A673 (cell line): Measurements from ENCODE around the gene MAGI3. TPM values are rescaled to one million over a fixed set of nuclear protein-coding genes. Genes with fewer than 3 reads are reported as not detected.
"Not testable (repeated sequence)": the region's sequence is repeated elsewhere in the genome, so short reads cannot be mapped to it uniquely, and the experiment has no call there.

Experiments used
- BruUV-seq: library from RNA; stranded (reverse); fragments of 400-500 nt; replicated peaks from 2 replicates; lab custom pipeline; 2021; lab: Mats Ljungman, UMichigan
- CTCF ChIA-PET: fragments of 300-600 bp; sonication (Branson Sonifier 250); formaldehyde crosslinking; loops from one replicate; lab custom pipeline; 2022; ENCODE audit warnings: antibody characterized with exemption; lab: Charles Lee
- POLR2A ChIA-PET: fragments of 300-600 bp; sonication (Branson Sonifier 250); formaldehyde crosslinking; loops from one replicate; lab custom pipeline; 2022; ENCODE audit warnings: antibody characterized with exemption; ENCODE audit not compliant: low non-redundant PET; lab: Charles Lee
- DNase-seq: peaks from one replicate; pipeline ENCODE4 v3.0.0-alpha.2; 2015; ENCODE audit warnings: low spot score
- H3K27ac ChIP-seq: fragments of 200-600 bp; sonication (generic); 2 replicates; pipeline ENCODE4 v1.5.1; 2016; ENCODE audit warnings: mixed run types, low read depth, mild to moderate bottlenecking, mixed read lengths, antibody characterized with exemption, low read length; ENCODE audit not compliant: poor library complexity, severe bottlenecking
- H3K27me3 ChIP-seq: fragments of 200-600 bp; sonication (generic); replicated peaks from 2 replicates; pipeline ENCODE4 v1.6.1; 2017; ENCODE audit warnings: mixed run types, low read depth, mild to moderate bottlenecking, mixed read lengths, antibody characterized with exemption, low read length; ENCODE audit not compliant: insufficient read depth, poor library complexity
- H3K36me3 ChIP-seq: fragments of 200-600 bp; sonication (generic); 2 replicates; pipeline ENCODE4 v1.6.1; 2016; ENCODE audit warnings: mixed run types, mild to moderate bottlenecking, mixed read lengths, antibody characterized with exemption, low read length; ENCODE audit not compliant: insufficient read depth, poor library complexity, severe bottlenecking
- H3K4me1 ChIP-seq: fragments of 200-600 bp; sonication (generic); 2 replicates; pipeline ENCODE4 v1.6.1; 2017; ENCODE audit warnings: mixed run types, mild to moderate bottlenecking, mixed read lengths, antibody characterized with exemption, low read length; ENCODE audit not compliant: insufficient read depth, poor library complexity, severe bottlenecking
- H3K4me3 ChIP-seq: fragments of 200-600 bp; sonication (generic); 2 replicates; pipeline ENCODE4 v1.5.1; 2016; ENCODE audit warnings: low read depth, mixed run types, mild to moderate bottlenecking, mixed read lengths, low read length; ENCODE audit not compliant: poor library complexity, severe bottlenecking
- H3K9me3 ChIP-seq: fragments of 200-600 bp; sonication (generic); 2 replicates; pipeline ENCODE4 v1.6.1; 2016; ENCODE audit warnings: mixed run types, low read depth, mild to moderate bottlenecking, mixed read lengths, antibody characterized with exemption, low read length; ENCODE audit not compliant: poor library complexity, severe bottlenecking
- EZH2 ChIP-seq: fragments of 200-600 bp; sonication (generic); IDR thresholded peaks from 2 replicates; pipeline ENCODE4 v1.6.1; 2017; ENCODE audit warnings: borderline replicate concordance, low read depth, mild to moderate bottlenecking, mixed read lengths, antibody characterized with exemption, low read length; ENCODE audit not compliant: poor library complexity, severe bottlenecking
- intact Hi-C: fragments of 100-400 bp; cut with micrococcal nuclease; formaldehyde crosslinking; loops from one replicate; pipeline ENCODE4 v1.10.0; 2022; ENCODE audit not compliant: unreplicated experiment
- total RNA-seq: library from RNA; stranded (reverse); gene quantifications from 2 replicates; pipeline ENCODE4 v1.2.3, GENCODE V29; 2021
- TF ChIP-seq, protein P1 (sequence below): fragments of 300-800, 200-600 bp; sonication (generic); conservative IDR thresholded peaks from 2 replicates; pipeline ENCODE4 v1.5.1; 2017; ENCODE audit warnings: low read depth, mild to moderate bottlenecking, antibody characterized with exemption, low read length, moderate library complexity, mixed read lengths

Gene MAGI3
- total RNA-seq, 1 experiment from 2014 or later = 5.1 TPM

DNA sequence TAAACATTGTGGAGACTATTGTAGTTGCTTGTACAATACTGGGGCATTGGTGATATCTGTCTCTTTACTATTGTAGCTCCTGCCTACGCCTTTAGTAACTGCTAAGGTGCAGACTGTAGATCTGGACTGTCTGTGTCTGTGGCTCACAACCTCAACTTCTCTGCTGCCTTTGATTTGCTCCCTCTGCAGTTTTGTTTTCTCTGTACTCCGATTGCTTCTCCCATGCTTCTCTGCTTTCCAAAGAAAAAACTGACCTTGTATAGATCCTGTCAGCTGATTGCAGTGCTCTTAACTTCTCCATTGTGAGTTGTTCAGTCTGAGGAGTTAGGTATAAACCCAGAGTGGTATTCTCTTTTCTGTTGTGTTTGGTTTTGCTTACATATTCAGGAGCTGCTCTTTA is 15.3 kb downstream of the MAGI3 start:
- Histone ChIP-seq H3K4me1 (peaks cover 4% of the 10 kb centered on the region), H3K4me3 (no peak overlapping the region), H3K27me3 (peaks cover 15% of the 10 kb centered on the region), H3K27ac (no peak overlapping the region), H3K9me3 (no peaks in the 10 kb centered on the region), H3K36me3 (no peaks in the 10 kb centered on the region)
- no peak for TF ChIP-seq EZH2
- TF ChIP-seq, protein P1, sequence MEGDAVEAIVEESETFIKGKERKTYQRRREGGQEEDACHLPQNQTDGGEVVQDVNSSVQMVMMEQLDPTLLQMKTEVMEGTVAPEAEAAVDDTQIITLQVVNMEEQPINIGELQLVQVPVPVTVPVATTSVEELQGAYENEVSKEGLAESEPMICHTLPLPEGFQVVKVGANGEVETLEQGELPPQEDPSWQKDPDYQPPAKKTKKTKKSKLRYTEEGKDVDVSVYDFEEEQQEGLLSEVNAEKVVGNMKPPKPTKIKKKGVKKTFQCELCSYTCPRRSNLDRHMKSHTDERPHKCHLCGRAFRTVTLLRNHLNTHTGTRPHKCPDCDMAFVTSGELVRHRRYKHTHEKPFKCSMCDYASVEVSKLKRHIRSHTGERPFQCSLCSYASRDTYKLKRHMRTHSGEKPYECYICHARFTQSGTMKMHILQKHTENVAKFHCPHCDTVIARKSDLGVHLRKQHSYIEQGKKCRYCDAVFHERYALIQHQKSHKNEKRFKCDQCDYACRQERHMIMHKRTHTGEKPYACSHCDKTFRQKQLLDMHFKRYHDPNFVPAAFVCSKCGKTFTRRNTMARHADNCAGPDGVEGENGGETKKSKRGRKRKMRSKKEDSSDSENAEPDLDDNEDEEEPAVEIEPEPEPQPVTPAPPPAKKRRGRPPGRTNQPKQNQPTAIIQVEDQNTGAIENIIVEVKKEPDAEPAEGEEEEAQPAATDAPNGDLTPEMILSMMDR = no peak
- ChIA-PET POLR2A (no interaction called here), CTCF (no interaction called here)
- DNase-seq = no peak
- intact Hi-C loops = no loop called here
- BruUV-seq = no TSS peak

DNA sequence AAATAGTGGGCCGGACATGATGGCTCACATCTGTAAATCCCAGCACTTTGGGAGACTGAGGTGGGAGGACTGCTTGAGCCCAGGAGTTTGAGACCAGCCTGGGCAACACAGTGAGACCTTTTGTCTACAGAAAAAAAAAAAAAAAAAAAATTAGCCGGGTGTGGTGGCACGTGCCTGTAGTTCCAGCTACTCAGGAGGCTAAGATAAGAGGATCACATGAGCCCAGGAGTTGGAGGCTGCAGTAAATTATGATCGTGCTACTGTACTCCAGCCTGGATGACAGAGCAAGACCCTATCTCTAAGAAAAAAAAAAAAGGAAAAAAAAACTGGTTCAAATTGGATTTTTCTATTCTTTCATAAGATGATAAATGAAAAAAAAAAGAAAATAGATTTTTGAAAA is 15.8 kb downstream of the MAGI3 start:
- peaks cover 11% of the 10 kb centered on the region for H3K27me3 ChIP-seq
- H3K4me1 ChIP-seq, DNase-seq, CTCF ChIA-PET, H3K36me3 ChIP-seq, BruUV-seq, H3K4me3 ChIP-seq, H3K27ac ChIP-seq, H3K9me3 ChIP-seq, intact Hi-C loops: not testable (repeated sequence)
- POLR2A ChIA-PET = interaction anchor here (0.6 kb wide), 1 partner anchor 135 kb away, joined by 8 read pairs; no protein-coding TSS in a partner anchor

DNA sequence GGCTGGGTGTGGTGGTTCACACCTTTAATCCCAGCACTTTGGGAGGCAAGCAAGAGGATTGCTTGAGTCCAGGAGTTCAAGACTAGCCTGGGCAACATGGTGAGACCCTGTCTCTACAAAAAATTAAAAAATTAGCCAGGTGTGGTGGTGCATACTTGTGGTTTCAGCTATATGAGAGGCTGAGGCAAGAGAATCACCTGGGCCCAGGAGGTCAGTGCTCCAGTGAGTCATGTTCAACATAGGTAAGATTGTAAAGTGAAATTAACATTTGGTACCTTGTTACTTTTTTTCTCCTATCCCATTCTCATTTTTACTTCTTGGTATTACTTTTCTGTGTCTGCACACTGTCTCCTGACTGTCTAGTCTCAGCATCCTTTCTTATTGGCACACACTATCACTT is 19.0 kb downstream of the MAGI3 start:
- intact Hi-C loops = no loop called here
- POLR2A ChIA-PET = no interaction called here
- no TSS peak for BruUV-seq

DNA sequence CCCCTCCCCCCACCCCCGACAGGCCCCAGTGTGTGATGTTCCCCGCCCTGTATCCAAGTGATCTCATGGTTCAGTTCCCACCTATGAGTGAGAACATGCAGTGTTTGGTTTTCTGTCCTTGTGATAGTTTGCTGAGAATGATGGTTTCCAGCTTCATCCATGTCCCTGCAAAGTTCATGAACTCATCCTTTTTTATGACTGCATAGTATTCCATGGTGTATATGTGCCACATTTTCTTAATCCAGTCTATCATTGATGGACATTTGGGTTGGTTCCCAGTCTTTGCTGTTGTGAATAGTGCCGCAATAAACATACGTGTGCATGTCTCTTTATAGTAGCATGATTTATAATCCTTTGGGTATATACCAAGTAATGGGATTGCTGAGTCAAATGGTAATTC is 21.7 kb downstream of the MAGI3 start:
- H3K27ac ChIP-seq, H3K36me3 ChIP-seq, BruUV-seq, H3K9me3 ChIP-seq, DNase-seq, POLR2A ChIA-PET, CTCF ChIA-PET, H3K4me3 ChIP-seq, H3K27me3 ChIP-seq, intact Hi-C loops, H3K4me1 ChIP-seq: not testable (repeated sequence)

More for the DNA sequence above, 19.0 kb downstream of the MAGI3 start:
- no peaks in the 10 kb centered on the region for H3K4me1 ChIP-seq
- no peaks in the 10 kb centered on the region for H3K9me3 ChIP-seq
- no peaks in the 10 kb centered on the region for H3K36me3 ChIP-seq
- H3K27ac ChIP-seq = no peak overlapping the region
- TF ChIP-seq EZH2 = no peak
- TF ChIP-seq, protein P1 = no peak
- no peaks in the 10 kb centered on the region for H3K27me3 ChIP-seq
- CTCF ChIA-PET = no interaction called here
- H3K4me3 ChIP-seq = no peak overlapping the region
- no peak for DNase-seq
